ENCODE measurements around the gene NEK9.
"Not testable (repeated sequence)": the region's sequence is repeated elsewhere in the genome, so short reads cannot be mapped to it uniquely, and the experiment has no call there.

NEK9 gene

DNA sequence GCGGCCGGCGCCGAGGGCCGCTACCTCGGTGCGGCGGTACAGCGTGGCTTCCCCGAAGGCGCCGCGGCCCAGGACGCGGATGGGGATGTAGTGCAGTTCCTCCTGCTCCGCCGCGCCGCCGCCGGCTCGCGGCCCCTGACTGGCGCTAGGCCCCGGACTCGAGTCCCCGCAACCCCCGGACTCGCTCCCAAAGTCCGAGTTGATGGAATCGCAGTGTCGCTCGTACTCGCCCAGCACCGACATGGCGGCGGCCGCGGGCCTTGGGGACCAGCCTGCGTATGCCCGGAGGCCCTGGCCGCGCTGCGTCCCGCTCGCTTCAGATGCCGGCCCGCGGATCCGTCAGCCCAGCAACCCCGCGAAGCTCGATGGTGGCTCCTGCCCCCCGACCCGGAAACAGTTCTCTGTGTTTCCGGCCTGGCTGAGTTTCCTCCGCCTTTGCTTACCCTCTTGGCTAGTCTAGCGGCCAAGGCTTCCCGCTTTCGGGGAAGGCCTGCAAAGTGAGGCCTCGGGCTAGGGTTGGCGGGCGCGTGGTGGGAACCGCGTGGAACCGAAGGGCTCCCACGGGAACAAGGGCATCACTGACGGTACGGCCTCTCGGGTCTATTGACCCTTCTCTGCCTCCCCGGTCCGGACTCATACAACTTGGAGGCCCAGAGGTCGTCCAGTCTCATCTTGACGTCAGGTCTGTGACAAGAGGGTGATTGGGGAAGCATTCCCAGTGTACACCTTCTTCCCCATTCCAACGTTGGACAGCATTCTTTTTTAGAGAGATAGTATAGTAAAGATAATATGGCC lies at the start of gene NEK9:
Gene NEK9 (minus strand): TSS at position 370 of the 795 bp plus-strand sequence. CDS start 127 bp downstream, at position 243.
- DNase-seq = peak; percentile 93

DNA sequence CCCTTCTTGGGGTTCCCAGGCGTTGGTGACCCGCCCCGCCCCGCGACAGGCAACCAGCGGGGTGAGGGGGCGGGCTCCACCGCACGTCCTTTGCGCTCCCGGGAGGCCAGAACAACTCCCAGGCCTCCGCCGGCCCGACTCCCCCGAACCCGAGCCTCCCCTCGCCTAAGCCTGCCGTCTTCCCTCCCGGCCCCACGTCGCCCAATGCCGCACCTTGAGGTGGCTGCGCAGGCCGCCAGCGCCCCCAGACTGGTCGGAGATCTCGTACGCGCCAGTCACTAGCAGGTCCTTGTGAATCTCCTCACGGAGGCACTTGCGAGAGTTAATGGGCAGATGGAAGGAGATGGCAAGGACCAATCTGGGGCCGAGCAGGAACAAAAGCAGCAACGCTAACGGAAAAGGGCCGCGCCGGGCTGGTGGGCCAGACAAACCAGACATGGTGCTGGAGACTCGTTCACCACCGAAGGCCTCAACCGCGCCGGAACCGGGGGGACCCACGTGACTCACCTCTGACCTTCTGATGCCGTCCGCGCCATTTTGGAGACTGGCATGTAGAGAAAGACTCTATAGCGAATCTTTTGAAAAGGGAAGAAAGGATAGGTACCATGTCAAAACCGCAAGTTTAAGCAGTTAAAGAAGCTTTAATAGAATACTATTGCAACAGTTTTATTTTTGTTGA lies 49.4 kb upstream of the NEK9 start, which contains the start of gene TMED10:
Gene TMED10 (minus strand): TSS at position 471 of the 679 bp plus-strand sequence. CDS start 33 bp downstream, at position 438.
- DNase-seq = peak; percentile 92

DNA sequence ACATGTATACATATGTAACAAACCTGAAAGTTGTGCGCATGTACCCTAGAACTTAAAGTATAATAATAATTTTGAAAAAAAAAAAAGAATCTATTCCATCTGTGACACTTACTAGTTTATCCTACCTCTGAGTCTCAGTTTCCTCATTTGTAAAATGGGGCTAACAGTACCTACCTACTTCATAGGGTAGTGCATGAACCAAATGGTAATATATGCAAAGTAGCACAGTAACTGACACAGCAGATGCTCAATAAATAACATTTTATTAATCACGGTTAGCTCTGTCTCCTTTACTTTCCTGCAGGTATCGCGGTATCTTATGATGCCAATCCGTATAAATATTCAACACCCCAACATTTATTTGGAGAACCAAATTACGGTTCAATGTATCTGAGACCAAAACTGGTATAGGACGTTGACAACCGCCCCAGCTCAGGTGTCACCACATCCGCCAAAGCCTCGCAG lies 48.9 kb upstream of the NEK9 start:
- DNase-seq = no peak

DNA sequence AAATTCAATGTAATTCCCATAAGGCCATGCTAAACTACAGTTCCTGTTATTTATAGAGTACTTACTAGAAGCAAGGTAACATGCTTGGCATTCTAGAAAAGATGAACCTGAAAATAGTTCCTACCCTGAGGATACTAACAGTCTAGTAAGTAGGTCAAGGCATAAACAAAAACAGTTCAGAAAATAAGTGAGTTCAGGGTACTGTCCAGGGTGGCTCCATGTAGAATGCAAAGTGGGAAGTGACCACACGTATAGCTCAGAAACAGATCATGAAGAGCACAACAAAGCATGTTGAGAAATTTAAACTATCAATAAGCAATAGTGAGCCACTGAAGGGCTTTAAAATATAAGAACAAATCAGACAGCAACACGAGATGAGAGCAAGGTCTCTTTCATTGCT lies 47.2 kb upstream of the NEK9 start:
- DNase-seq = no peak

DNA sequence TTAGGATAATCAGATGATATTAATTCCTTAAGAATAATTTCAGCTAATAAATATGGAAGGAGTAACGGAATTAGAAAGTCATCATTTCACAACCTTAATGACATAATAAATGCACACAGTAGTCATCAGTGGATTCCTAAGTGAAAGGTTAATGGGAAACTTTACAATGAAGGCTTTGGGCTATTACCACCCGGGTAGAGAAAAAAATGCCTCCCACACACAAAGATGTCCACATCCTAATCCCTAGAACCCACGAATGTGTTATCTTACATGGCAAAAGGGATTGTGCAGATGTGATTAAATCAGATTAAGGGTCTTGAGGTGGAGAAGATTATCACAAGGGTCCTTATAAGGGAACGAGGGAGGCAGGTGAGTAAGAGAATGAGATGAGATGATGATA lies 43.9 kb upstream of the NEK9 start:
- DNase-seq = no peak

DNA sequence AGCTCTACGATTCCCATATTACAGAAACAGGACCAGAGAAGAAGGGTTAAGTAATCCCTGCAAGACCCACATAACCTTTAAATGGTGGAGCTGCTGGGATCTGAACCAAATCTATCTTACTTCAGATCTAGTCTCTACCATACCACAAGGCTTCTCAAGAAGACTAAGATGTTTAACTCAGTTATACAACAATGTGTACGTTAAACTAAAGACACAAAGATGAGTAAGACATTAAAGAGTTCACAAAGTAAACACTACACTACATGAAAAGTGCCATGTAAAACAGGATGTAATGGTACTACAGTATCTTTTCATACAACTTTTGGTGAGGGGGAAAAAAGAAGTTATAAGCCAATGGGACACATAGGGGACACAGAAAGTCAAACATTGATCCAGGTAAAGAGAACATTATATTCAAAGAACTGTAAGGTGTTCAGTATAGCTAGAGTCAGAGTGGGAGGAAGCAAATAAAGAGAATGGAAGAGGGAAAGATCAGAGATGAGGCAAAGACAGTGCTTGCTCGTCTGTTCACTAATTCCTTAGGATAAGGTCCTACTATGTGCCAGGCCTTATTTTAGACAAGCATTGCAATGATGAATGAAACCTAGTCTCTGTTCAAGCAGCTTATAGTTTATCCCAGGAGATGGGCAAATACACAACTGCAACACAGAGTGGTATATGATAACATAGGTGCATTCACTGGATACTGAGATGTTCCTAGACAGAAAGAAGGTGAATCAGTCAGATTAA lies 41.9 kb upstream of the NEK9 start:
- DNase-seq = no peak

DNA sequence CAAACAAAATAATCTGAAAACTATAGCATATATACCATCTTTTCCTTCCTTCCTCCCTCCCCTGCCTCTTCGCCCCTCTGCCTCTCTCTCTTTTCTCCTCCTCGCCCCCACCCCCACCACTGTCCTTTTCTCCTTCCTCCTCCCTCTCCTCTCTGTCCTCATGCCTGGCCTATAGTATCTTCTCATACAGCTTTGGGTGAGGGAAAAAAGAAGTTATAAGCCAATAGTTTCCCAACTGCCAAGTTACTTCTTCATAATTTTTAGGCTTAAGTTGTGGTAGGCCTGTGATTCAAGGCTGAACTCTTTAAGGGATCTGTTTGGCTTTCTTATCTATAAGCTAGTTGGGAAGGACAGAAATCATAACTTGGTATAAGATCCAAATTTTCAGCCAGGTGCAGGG lies 40.5 kb upstream of the NEK9 start:
- DNase-seq = no peak

DNA sequence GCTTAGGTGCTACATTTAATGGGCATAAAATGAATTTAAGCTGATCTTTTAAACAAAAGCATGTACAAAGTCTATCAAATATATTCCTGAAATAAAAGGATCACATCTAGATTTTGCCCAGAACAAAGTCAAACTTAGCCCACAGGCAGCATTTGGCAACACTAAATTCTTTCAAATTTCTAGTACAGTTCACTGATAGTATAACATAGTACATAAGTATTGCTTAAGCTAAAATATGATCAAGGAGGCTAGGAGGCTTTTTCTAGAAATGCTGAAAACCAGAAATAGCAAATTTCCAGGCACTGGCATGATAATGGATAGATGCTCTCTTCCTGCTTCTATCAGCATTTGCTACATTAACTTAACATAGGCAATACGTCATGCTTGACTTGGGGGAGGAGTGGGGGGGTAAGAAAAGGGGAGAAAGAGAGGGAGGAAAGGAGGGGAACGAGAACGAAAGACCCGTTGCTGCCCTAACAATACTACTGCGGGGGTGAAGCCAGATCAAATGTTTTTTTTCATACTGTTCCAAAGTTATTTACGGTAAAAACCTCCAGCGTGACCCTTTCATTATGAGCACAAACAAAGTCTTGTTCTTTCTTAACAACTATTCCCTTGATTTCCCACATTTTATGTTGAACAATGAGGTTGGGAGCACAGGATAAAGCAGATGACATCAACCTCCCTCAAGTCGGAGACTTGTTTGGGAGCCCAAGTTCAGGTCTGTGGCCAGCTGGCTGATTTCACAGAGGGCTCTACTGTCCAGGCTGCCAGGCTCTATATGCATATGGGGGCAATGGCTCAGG lies 38.9 kb upstream of the NEK9 start:
- DNase-seq = no peak

DNA sequence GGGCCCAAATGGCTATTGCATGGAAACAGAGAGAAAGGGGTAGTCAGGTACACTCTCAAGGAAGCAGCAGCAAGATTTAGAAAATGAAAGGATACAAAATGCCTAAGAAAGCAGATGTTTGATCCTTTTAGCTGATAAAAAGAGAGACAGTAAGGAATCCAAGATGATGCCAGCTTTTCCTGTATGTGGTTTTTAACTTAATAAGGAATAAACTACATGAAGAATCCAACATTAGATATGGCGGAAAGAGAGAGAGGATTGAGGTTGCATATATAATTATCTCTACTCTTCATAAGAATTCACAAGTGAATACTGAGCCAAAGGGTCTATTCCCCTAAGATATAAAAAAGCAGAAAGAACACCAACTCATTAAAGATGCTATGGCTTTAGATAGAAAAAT lies 38.0 kb upstream of the NEK9 start:
- DNase-seq = no peak

DNA sequence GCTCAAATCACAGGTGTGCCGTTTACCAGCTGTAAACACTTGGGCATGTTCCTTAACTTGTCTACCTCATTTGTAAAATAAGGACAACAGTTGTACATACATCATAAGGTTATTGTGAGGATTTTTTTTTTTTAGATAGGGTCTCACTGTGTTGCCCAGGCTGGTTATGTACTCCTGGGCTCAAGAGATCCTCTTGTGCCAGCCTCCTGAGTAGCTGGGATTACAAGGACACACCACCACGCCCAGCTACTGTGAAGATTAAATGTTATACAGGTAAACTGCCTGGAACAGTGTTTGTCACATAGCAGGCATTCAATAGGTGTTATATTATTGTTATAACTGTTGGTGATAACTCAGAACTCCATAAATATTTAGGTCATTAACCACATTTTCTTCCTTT lies 36.8 kb upstream of the NEK9 start:
- DNase-seq = no peak

DNA sequence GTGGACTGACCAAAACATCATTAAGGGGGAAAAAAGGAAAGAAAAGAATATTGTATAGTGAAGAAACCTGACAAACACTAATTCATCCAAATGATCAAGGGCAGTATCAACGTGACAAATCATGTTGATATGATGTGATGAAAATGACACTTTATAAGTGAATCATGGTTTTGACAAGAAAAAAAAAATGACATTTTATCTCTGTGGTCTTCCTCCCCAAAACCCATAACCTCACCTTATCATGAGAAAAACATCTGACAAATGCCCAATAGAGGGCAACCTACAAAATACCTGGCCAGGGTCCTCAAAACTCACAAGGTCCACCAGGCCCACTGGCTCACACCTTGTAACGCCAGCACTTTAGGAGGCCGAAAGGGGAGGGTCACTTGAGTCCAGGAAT lies 35.8 kb upstream of the NEK9 start:
- DNase-seq = no peak

DNA sequence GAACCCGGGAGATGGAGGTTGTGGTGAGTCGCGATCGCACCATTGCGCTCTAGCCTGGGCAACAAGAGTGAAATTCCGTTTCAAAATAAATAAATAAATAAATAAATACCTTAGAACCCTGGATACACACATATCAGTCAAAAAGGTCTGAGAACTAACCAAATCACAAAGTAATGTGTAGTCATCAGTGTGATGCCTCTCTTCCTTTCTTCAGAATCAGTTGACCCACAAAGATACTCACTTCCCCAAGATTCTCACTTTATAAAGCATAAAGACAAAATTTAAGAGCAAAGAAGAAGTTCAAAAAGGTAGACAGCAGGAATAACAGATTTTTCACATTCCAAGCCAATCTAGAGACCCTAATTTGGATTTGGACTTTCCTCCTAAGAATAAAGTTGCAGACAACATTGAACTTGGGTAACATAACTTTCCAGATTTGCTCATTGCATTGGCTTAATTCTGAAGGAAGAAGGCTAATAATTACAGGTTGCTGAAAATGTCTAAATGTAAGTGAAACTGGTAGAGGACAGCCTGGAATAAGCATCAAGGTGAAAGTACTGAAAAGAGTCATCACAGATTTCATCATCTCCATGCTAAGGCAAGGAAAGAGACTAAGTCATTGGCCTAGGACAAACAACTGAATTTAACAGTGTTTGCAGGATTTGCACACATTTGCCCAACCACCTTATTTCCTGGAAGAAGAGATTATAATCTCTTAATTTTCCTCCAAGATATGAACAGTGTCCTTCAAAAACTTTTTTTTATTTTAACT lies 32.2 kb upstream of the NEK9 start:
- DNase-seq = no peak

DNA sequence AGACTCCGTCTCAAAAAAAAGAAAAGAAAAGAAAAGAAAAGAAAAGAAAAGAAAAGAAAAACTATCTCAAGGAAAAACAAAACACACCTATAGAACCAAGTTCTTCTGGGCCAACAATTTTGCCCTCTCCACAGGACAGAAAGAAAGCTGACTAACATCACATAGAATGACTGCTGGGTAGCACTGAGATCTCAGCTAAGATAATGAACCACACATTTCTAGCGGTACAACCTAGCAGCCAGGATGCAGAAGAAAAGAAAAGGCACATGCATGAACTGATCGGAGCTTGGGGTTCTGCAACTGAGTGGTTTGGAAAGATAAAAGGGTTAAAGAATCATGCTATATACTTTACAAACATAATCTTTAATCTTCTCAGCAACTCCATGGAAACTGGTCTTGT lies 30.1 kb upstream of the NEK9 start:
- no peak for DNase-seq

DNA sequence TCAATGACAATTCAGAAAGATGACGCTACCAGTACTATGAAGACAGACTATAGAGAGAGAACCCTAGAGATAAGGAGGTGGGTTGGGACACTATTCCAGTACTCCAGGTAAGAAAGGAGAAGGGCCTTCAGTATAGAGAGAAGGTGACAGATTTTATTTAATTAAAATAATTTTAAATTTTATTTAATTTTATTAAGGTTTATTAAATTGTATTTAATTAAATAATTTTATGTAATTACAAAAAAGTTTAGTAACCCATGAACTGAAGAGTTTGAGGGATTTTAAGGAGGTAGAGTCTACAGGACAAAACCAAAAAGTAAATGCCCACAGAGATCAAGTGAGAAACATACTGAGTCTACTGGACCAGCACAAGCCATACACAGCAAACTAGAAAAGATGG lies 29.3 kb upstream of the NEK9 start:
- no peak for DNase-seq

DNA sequence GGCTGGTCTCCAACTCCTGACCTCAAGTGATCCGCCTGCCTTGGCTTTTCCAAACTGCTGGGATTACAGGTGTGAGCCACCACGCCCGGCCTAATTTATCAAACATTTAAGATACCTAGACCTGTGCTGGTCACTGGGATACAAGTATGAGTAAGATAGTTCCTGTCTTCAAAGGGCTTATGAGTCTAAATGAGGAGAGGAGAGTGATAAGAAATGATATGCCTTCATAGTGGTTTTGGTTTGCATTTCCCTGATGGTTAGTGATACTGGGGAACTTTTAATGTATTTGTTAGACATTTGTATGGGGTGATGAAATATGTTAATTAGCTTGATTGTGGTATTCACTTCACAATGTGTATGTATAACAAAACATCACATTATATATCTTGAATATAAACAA lies 28.3 kb upstream of the NEK9 start:
- DNase-seq = no peak

DNA sequence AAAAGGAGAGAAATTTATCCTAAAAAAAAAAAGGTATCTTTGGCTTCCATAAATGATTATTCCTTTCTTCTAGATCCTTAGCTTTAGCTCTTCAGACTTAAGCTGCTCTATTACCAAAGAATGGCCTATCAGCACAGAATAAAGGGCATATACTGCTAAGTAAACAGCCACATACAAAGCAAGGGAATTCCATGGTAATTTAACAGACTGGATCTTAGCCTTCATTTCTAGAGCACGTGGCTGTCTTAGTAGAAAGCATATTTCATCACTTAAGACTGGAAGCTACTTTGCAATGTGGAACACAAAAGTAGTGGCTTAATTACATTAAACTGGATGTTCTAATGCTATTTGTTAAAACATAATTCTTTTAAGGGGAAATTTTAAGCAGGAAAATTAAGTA lies 26.4 kb upstream of the NEK9 start:
- no peak for DNase-seq

DNA sequence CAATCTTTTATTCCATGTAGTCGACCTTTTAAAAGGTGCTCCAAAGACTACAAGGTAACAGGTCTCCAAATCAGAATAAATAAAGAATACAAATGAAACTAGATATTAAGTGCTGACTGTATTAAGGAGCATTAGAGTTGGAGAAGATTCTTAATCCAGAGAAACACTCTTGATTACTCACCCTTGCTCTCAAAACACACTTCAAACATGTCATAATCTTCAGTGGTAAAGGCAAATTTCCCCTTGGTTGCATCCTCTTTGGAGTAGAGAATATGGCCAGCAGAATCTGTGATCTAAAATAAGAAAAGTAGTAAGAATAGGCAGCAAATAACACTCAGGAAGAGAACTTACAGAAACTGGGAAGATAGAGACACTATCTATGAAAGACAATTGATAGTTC lies 25.0 kb upstream of the NEK9 start:
- DNase-seq = no peak

DNA sequence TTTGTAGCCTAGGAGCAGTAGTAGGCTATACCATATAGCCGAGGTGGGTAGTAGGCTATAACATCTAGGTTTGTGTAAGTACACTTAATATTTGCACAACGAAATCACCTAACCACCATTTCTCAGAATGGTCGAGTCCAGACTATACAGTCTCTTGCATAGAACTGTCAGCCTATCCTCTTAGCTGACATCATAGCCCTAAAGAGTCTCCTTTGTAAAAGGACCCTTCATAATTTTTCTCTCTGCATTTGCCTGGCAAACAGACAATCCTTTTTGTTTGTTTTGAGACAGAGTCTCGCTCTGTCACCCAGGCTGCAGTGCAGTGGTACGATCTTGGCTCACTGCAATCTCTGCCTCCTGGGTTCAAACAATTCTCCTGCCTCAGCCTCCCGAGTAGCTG lies 23.8 kb upstream of the NEK9 start:
- DNase-seq = not testable (repeated sequence)

DNA sequence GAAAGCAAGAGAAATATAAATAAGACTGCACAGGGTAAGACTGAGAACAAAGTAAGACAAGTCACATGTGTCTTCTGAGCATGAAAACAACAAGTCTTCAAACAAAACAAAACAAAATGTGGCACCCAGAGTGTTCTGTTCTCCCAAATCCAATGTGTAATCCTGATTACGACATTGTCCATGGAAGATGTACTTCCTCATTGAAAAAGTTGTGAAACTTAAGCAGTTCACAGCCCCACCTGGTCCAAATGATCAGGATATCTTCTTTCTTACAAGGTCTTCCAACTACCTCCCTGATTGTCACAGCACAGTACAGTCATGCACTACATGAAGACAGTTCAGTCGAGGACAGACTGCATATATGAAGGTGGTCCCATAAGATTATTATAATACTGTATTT lies 23.3 kb upstream of the NEK9 start:
- DNase-seq = no peak

DNA sequence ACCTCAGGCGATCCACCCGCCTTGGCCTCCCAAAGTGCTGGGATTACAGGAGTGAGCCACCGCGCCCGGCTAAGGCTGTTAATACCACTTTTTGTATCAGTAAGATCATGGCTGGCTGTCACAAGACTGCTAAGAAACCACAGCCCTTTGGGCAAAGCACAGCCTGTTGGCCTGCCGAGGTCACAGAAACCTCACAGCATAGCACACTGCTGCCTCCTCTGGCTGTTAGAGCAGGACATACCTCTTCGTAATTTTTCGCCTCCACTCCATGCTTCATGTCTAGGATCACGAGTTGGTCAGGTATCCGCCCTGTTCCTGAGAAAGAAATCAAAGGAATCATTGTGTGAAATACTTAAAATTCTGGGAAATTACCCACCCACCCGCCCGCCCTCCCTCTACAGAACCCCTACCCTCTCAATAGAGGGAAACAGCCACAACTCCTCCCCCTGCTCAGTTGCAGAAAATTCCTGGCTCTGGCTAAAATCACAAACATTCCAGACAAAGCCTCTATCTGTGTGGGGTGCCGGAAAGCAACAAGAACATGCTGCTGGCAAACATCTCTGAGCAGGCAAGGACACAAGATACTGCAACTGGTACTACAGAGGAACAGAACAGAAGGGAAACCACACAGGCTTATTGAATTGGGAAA lies 20.7 kb upstream of the NEK9 start:
- DNase-seq = no peak

DNA sequence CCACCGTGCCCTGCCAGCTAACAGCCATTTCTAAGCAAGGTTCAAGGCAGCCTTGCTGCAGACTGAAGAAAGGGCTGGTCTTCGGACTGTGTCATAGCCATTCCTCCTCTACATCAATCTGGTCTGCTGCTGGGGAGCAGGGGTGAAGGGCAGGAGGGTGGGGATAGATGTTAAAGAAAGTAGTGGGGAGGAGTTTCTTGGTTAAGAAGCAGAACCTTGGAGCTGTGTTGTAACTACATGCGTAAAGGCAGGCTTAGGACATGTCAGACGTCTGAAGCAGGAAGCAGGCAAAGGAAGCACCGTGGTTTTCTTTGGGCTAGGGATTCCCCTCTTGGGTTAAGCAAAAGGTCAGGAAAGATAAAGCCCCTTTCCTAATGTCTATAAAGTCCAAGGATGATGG lies 18.1 kb upstream of the NEK9 start:
- no peak for DNase-seq

All from stimulated activated CD4-positive, alpha-beta T cell treated with anti-CD3 and anti-CD28 coated beads, Interleukin-15, amount 100 ng/mL, for 24 hours (primary cell).